HepG2 (cell line): ENCODE data around the gene BAHD1. TPM values are rescaled to one million over a fixed set of nuclear protein-coding genes. Genes with fewer than 3 reads are reported as not detected.

ENCODE experiments used
- ADNP ChIP-seq: sonication (generic); formaldehyde crosslinking; IDR thresholded peaks from 2 replicates; pipeline ENCODE4 v1.4.0; 2020; ENCODE audit warnings: missing genetic modification reagents
- CEBPG ChIP-seq: IDR thresholded peaks from 2 replicates; pipeline ENCODE4 v1.6.1; 2016
- CEBPZ ChIP-seq: IDR thresholded peaks from 2 replicates; pipeline ENCODE4 v1.6.1; 2012; ENCODE audit warnings: low read length, improper control_type of control experiment
- ERF ChIP-seq: IDR thresholded peaks from 2 replicates; pipeline ENCODE4 v1.6.1; 2018; ENCODE audit warnings: missing biosample characterization, missing genetic modification reagents
- HIC2 ChIP-seq: sonication (generic); formaldehyde crosslinking; IDR thresholded peaks from 2 replicates; pipeline ENCODE4 v1.9.0; 2022; ENCODE audit warnings: low read depth, missing genetic modification reagents
- MED1 ChIP-seq: sonication (generic); formaldehyde crosslinking; IDR thresholded peaks from 2 replicates; pipeline ENCODE4 v1.4.0; 2020; ENCODE audit warnings: missing genetic modification reagents
- MIER3 ChIP-seq: IDR thresholded peaks from 2 replicates; pipeline ENCODE4 v1.6.1; 2016; ENCODE audit warnings: missing compliant biosample characterization, borderline replicate concordance
- POLR2A ChIP-seq, 2 experiments: IDR thresholded peaks; 2 replicates each; pipeline ENCODE4 v1.6.1; 2011; ENCODE audit warnings: low read depth in 2 of 2, low read length in 2 of 2, mild to moderate bottlenecking in 1 of 2, moderate library complexity in 1 of 2; ENCODE audit not compliant: insufficient read depth in 1 of 2
- RBFOX2 ChIP-seq: fragments of 200-400 bp; formaldehyde crosslinking; IDR thresholded peaks from 2 replicates; pipeline ENCODE4 v1.6.1; 2017; ENCODE audit warnings: low read depth, mild to moderate bottlenecking, low read length
- ZFP41 ChIP-seq: sonication (generic); formaldehyde crosslinking; IDR thresholded peaks from 2 replicates; pipeline ENCODE4 v1.4.0; 2020; ENCODE audit warnings: mild to moderate bottlenecking, missing genetic modification reagents, borderline replicate concordance
- ZHX2 ChIP-seq, 2 experiments: sonication (generic) in 1 of 2; formaldehyde crosslinking in 1 of 2; IDR thresholded peaks; 2 replicates each; pipeline versions ENCODE4 v1.6.1 to v1.9.0; 2014 to 2022; ENCODE audit warnings: antibody characterized with exemption in 1 of 2, borderline replicate concordance in 1 of 2, inconsistent platforms in 1 of 2, low read depth in 1 of 2, missing genetic modification reagents in 1 of 2
- ZNF543 ChIP-seq: sonication (generic); formaldehyde crosslinking; IDR thresholded peaks from 2 replicates; pipeline ENCODE4 v1.4.0; 2020; ENCODE audit warnings: mild to moderate bottlenecking, missing genetic modification reagents
- ZNF800 ChIP-seq: sonication (generic); formaldehyde crosslinking; IDR thresholded peaks from 2 replicates; pipeline ENCODE4 v1.4.0; 2020; ENCODE audit warnings: missing genetic modification reagents
- polyA plus RNA-seq, 8 experiments: library from polyadenylated mRNA; depleted of rRNA in 3 of 8; stranded (reverse) in 7 of 8; unstranded in 1 of 8; fragments of >200 nt; fragmentation: Illumina TruSeq in 4 of 8; extraction: Trizol in 4 of 8; gene quantifications; 2 replicates each; pipeline versions ENCODE4 v1.2.1 to v1.2.3, GENCODE V29; 2011 to 2016; ENCODE audit warnings: low read depth in 4 of 8, missing spikeins in 1 of 8, mixed read lengths in 1 of 8; ENCODE audit not compliant: insufficient read depth in 1 of 8
- total RNA-seq, 5 experiments: library from RNA; depleted of rRNA; stranded (reverse); fragments of >200 nt; fragmentation: Illumina TruSeq; extraction: Trizol; gene quantifications; 2 replicates each; pipeline ENCODE4 v1.2.3, GENCODE V29; 2016; ENCODE audit warnings: low read depth in 1 of 5
- TF ChIP-seq, protein P1 (sequence below): sonication (generic); formaldehyde crosslinking; IDR thresholded peaks from 2 replicates; pipeline ENCODE4 v1.4.0; 2020; ENCODE audit warnings: low read depth, mild to moderate bottlenecking, missing genetic modification reagents

Gene BAHD1
- total and polyA plus RNA-seq, 2 of the 13 experiments (the other 11 are each of a cell fraction or from before 2014, with no cell fraction given): 3.3 to 8.7 TPM

GRCh38 chr15:40412095-40412759 lies 28.5 kb upstream of the BAHD1 start (continued):
- TF ChIP-seq ZHX2 (IDR thresholded peaks at IDR 0.05; ENCODE audit: low read depth): no peak
- no peak for TF ChIP-seq ZHX2 (CRISPR knock-in tag; IDR thresholded peaks at IDR 0.05; ENCODE audit: borderline replicate concordance)
- TF ChIP-seq HIC2: peak; percentile 72
- TF ChIP-seq POLR2A (IDR thresholded peaks at IDR 0.05; ENCODE audit: insufficient read depth in 1 of 2, low read depth in 2 of 2, low read length in 2 of 2): 0 out of 4 replicates have a peak, but pooled peaks of 1 of the 2 experiments have one; percentile 20
- TF ChIP-seq MED1 (CRISPR knock-in tag): peak; percentile 34; the same call in 1 of the 2 replicates
- TF ChIP-seq, protein P1, sequence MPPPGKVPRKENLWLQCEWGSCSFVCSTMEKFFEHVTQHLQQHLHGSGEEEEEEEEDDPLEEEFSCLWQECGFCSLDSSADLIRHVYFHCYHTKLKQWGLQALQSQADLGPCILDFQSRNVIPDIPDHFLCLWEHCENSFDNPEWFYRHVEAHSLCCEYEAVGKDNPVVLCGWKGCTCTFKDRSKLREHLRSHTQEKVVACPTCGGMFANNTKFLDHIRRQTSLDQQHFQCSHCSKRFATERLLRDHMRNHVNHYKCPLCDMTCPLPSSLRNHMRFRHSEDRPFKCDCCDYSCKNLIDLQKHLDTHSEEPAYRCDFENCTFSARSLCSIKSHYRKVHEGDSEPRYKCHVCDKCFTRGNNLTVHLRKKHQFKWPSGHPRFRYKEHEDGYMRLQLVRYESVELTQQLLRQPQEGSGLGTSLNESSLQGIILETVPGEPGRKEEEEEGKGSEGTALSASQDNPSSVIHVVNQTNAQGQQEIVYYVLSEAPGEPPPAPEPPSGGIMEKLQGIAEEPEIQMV (CRISPR knock-in tag): no peak
- no peak for TF ChIP-seq RBFOX2
- TF ChIP-seq CEBPZ: no peak
- no peak for TF ChIP-seq ZNF800 (CRISPR knock-in tag)
- peak; percentile 76; the same call in 1 of the 2 replicates for TF ChIP-seq MIER3 (CRISPR knock-in tag)
- TF ChIP-seq ERF (CRISPR knock-in tag): peak; percentile 37; the same call in 1 of the 2 replicates
- no peak for TF ChIP-seq ADNP (CRISPR knock-in tag)
- no peak for TF ChIP-seq ZNF543 (CRISPR knock-in tag)
- no peak for TF ChIP-seq ZFP41 (CRISPR knock-in tag)
- peak; percentile 83 for TF ChIP-seq CEBPG (CRISPR knock-in tag)
